ENCODE measurements around the gene ANKS3.

The ANKS3 gene

DNA sequence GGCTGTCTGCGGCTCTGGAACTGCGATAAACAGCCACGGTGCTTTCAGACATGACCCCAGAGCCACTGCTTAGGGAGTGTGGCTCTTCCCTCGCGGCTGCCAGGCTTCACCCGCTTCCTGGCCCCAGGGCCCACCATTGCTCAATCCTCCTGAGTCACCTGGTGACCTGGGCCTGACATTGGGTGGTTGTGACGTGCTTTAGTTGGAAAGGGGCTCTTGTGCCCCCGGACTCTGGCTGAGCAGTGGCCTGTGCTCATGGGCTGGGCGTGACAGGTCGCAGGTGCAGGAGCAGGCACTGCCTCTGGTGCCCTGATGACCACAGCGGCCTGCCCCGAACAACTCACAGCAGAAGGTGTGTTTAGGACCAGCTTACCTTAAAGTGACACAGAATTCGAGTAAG, 49.3 kb downstream of the ANKS3 start:
- no peak for DNase-seq (ENCODE audit: low read depth)

DNA sequence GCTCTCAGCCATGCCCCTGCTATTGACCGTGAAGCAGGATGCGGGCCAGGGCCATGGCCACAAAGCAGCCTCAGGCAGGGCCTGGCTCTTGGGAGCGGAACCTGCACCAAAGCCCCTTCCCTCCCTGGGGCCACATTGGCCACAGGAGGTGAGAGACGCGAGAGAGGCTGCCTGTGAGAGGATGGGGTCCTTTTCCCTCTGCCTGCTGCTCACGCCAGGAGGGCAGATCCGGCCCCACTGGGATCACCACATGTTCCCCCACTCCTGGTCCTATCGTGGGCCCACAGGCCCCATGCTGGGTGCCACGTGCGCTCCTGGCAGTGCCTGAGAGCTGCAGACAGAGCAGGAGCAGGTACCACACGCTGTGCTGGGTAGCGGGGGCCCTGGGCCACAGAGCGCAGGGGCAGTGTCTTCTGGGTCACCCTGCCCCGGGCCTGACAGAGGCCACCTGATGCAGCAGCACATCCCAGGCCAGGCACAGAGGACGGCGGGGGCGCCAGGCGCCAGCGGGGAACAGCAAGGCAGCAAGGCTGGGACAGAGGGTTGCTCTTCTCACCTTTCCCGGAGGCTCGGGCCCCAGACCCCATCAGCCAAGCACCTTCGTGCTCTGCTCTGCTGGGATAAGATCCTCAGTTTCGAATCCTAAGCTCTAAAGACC, 49.9 kb downstream of the ANKS3 start:
- DNase-seq (ENCODE audit: low read depth), result no peak

- no peak for DNase-seq (ENCODE audit: low read depth)
Observed at GRCh38 chr16:4683255-4684057, 50.6 kb downstream of the ANKS3 start.

- DNase-seq (ENCODE audit: low read depth), result no peak
Observed at GRCh38 chr16:4682616-4683254, 51.3 kb downstream of the ANKS3 start.

DNA sequence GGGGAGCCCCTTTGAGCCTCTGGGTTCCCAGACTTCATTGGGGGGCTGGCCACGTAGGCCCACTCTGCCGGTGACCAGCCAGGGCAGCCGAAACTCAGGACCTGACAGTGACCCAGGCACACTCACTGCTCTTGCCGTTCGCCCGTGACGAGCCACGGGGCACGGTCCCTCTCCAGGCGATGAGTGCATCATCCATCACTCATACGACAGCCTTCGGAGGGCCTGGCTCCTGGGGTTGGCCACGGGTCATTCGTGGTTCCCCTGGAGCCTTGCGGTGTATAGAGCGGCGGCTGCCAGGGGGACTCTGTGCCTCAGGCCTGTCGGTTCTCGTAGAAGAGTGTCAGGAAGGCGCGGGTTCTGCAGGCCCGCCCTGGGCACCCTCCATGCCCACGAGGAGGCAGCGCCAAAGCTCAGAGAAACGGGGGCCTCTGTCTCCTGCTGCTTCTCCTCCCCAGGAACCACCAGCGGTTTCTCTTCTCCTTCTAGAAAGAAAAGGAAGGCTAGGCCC, 51.9 kb downstream of the ANKS3 start:
- DNase-seq (ENCODE audit: low read depth), result no peak

DNA sequence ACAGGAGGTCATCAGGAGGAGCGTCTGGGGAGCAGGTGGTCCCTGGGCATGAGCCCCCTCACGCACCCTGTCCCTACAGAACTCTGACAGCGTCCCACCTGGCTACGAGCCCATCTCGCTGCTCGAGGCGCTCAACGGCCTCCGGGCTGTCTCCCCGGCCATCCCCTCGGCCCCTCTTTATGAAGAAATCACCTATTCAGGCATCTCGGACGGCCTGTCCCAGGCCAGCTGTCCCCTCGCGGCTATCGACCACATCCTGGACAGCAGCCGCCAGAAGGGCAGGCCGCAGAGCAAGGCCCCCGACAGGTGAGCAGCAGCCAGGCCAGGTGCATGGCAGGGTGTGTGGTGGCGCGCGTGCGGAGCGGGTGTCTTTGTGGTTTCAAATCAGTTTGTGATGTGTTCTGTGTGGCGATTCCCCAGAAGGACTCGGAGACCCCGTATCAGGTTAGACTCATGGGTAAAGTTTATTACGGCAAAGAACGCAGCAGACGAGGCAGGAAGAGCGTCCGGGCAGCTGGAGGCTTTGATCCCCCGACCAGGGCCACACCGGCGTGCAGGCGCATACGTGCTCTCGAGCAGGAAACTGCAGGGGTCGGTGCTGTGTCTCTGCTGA, 52.5 kb downstream of the ANKS3 start:
- no peak for DNase-seq (ENCODE audit: low read depth)

- no peak for DNase-seq (ENCODE audit: low read depth)
Observed at GRCh38 chr16:4680673-4681470, 53.2 kb downstream of the ANKS3 start.

DNA sequence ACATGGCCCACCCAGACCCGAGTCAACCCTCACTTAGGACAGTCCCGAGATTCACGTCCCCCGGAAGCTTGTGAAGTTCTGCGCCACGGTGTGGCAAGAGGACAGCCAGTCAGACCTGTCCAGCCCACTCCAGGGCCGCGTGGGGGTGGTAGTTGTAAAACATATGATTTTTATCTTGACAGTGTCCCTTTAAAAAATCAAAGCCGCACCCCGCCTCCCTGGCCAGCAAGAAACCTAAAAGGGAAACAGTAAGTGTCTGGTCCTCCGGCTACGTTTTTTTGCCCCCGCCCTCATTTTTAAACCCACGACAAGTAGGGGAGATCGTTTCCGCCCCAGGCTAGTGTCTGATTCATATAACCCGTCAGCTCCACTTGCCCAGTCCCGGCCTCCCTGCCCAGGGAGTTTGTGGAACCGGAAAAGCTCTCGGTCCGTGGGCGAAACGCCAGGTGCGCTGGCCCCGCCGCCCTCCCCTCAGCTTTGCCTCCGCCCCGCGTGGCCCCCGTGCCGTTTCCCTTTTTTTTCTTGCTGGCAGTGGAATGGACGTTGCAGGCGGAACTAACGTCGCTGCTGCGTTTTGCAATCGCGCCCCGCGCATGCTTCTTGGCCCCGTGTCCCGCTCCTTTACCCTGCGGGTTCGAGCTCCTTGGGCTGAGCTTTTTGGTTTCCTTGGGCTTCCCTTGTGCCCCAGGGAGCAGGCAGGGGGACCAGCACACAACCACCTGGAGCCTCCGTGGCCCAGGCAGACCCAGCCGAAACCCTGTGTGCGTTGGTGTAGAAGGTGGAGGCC, 54.0 kb downstream of the ANKS3 start:
- DNase-seq (ENCODE audit: low read depth), result no peak

DNA sequence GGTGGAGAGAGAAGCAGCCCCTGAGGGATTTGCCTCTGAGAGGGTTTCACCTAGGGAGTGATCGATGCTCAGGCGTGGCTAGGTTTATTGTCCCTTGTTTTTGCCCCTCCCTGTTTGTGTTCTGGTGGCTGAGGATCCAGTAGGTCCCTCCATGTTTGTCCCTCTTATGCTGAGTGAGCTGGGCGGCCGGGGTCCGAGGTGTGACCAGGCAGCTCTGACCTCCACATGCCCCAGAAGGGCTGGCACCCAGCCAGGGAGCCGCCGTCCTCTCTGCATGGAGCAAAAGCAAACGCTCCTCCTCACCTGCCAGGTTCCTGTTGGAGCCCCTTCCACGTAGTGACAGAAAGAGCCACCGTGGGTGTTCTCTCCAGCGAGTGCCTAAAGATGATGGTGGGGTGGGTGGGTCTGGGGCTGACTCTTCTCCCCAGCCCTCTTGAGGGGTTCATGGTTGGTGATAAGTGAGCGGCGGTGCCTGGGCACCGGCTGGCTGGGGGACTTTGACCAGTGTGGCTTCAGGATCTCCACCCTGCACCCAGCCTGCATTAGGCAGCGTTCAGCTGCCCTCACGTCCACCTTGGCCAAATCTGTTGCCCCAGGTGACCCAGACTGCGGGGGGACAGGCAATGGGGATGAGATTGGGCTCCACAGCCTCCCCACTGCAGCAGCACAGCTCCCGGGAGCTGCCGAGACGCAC, 54.8 kb downstream of the ANKS3 start:
- DNase-seq (ENCODE audit: low read depth), result no peak

GRCh38 chr16:4678596-4678995, 55.5 kb downstream of the ANKS3 start:
- DNase-seq (ENCODE audit: low read depth), result no peak

- no peak for DNase-seq (ENCODE audit: low read depth)
Observed at GRCh38 chr16:4677994-4678393, 56.1 kb downstream of the ANKS3 start.

DNA sequence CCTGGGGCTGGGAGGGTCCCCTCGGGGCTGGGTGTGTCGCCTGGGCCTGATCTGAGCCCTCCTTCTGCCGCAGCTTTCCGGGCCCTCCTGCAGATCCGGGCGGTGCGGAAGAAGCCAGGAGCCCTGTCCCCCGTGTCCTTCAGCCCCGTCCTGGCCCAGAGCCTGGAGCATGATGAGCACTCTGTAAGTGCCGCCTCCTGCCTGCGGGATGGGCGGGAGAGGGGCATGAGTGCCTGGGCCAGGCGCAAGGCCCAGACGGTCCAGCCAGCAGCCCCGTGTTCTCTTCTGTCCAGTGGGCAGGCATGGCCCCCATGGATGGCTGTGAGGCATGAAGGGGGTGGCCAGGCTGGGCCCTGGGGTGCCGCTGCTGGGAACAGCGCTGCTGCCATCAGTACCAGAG, 56.7 kb downstream of the ANKS3 start:
- DNase-seq (ENCODE audit: low read depth), result no peak

DNA sequence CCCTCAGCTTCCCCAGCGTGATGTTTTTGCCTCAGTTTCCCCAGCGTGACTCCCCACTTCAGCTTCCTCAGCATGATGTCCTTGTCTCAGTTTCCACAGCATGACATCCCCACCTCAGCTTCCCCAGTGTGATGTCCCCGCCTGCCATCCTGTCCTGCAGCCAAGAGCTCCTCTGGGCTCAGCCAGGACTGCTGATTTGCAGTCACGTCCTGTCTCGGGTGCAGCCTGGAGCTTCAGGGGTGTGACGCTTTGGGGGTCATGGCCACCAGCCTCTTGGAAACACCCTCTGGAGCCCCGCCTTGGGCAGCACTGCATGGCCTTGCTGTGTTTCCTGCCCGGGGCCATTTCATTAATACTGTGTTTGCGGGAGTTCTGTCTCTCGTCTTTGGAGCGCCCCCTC, 57.2 kb downstream of the ANKS3 start:
- DNase-seq (ENCODE audit: low read depth), result no peak

DNA sequence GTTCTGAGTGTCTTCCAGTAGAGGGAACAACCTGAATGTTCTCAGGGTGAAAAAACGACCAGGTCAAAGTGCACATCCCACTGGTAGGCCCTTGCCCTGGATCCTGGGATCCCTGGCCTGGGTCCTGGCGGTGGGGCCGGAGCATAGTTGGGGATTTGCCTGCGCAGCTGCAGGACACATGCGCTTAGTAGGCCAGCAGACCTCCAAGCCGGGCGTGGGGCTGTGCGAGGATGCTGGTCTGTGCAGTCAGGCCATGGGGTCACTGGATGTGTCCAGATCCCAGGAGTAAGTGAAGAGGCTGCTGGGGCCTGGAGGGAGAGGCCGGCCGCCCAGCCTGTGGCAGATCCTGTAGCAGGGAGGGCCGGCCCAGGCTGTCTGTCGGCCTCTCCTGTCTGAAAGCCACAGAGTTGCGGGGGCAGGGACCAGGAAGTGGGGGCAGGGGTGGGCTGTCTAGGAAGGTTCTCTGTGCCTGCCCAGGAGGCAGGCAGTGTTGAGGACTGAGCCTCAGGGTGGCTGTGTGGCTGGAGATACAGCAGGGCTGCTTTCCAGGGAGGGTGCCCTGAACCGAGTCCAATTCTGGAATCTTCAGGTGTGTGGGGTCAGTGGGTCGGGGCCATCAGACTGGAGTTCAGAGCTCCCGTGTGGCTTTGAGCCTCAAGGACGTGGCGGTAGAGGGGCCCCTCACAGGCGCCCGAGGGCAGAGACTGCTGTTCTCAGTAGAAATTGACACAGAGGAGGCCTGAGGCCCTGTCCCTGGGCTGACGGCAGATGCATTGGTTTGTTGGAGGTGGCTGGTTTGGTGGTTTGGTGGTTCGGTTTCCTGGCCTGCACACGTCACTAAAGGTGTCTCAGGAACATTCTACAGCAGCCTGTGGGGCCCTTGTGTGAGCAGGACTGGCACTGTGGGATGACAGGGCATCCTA, 57.9 kb downstream of the ANKS3 start:
- no peak for DNase-seq (ENCODE audit: low read depth)

- no peak for DNase-seq (ENCODE audit: low read depth)
Observed at GRCh38 chr16:4674926-4675530, 59.0 kb downstream of the ANKS3 start.

DNA sequence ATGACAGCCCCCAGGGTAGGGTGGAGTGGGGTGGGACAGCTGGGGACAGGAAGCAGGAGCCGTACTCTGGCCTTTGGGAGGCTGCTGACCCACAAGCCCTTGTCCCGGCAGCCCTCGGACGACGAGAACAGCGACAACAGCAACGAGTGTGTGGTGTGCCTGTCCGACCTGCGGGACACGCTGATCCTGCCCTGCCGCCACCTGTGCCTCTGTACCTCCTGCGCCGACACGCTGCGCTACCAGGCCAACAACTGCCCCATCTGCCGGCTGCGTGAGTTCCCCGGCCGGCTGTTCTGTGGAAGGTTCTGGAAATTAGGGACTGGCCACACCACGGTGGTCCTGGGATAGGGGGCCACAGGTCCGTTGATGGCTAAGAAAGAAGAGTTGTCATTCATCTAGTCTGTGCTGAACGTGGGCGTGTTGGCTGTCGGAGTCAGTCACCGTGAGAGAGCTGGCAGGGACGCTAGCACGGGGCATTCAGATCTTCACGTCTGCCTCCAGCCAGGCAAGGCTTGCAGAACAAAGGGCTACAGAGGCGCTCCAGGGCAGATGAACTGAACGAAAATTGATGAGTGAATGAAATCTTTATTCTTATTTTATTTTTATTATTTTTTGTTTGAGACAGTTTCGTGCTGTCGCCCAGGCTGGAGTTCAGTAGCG, 60.6 kb downstream of the ANKS3 start:
- DNase-seq (ENCODE audit: low read depth), result no peak

DNA sequence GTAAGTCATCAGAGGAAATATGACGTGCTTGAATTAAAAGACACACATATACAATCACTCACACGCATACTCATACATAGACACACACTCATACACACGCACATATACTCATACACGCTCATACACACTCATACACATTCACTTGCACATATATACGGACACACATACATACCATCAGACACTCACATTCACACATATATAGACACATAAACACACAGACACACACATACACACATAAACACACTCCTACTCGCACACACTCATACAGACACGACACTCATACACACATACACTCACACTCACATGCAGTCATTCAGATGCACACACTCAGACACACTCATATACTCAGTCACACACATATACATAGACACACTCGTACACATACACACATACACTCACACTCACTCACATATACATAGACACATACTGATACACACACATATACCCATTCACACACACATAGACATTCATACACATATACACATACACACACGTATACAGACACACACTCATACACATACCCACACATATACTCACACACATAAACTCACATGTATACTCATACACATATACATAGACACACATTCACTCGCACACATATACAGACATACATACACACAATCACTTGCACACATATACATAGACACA, 65.6 kb downstream of the ANKS3 start:
- no peak for DNase-seq (ENCODE audit: low read depth)

All from fibroblast of the conjunctiva (primary cell).